ENCODE data around the gene LYPD4.

GRCh38 chr19:41860419-41861115 is 16.1 kb upstream of the LYPD4 start:
- TF ChIP-seq ELF4 (IDR thresholded peaks at IDR 0.05) (no peak), SP1 (IDR thresholded peaks at IDR 0.05) (no peak), FOXM1 (IDR thresholded peaks at IDR 0.05; ENCODE audit: borderline replicate concordance) (no peak), FOXK2 (IDR thresholded peaks at IDR 0.05) (no peak), HDGF (IDR thresholded peaks at IDR 0.05; ENCODE audit: borderline replicate concordance) (no peak), L3MBTL2 (conservative IDR thresholded peaks at IDR 0.05) (no peak), TARDBP (IDR thresholded peaks at IDR 0.05) (no peak), CTBP1 (IDR thresholded peaks at IDR 0.05; ENCODE audit: borderline replicate concordance) (no peak), BHLHE40 (IDR thresholded peaks at IDR 0.05; ENCODE audit: borderline replicate concordance) (no peak), PKNOX1 (IDR thresholded peaks at IDR 0.05) (no peak), SUZ12 (IDR thresholded peaks at IDR 0.05) (no peak)
